Endothelial cell (in vitro differentiated cells): ENCODE results near the gene ARGFX. TPM values are rescaled to one million over a fixed set of nuclear protein-coding genes. Genes with fewer than 3 reads are reported as not detected.

Experiments used
- DNase-seq: peaks from one replicate; pipeline ENCODE4 v3.0.0; 2021; ENCODE audit warnings: low spot score
- H3K27ac Mint-ChIP-seq: one replicate; pipeline ENCODE4 v1.8.0; 2021; ENCODE audit warnings: mixed read lengths, inconsistent platforms; ENCODE audit not compliant: unreplicated experiment
- H3K27me3 Mint-ChIP-seq: one replicate; pipeline ENCODE4 v1.8.0; 2021; ENCODE audit warnings: mild to moderate bottlenecking, moderate library complexity, mixed read lengths, inconsistent platforms; ENCODE audit not compliant: unreplicated experiment
- H3K36me3 Mint-ChIP-seq: one replicate; pipeline ENCODE4 v1.8.0; 2021; ENCODE audit warnings: mild to moderate bottlenecking, low read depth, mixed read lengths, inconsistent platforms; ENCODE audit not compliant: unreplicated experiment
- H3K4me1 Mint-ChIP-seq: one replicate; pipeline ENCODE4 v1.8.0; 2021; ENCODE audit warnings: mild to moderate bottlenecking, mixed read lengths, inconsistent platforms; ENCODE audit not compliant: unreplicated experiment
- H3K4me3 Mint-ChIP-seq: one replicate; pipeline ENCODE4 v1.8.0; 2021; ENCODE audit warnings: mild to moderate bottlenecking, mixed read lengths, inconsistent platforms; ENCODE audit not compliant: unreplicated experiment
- H3K9me3 Mint-ChIP-seq: one replicate; pipeline ENCODE4 v1.8.0; 2021; ENCODE audit warnings: mixed read lengths, inconsistent platforms; ENCODE audit not compliant: unreplicated experiment
- total RNA-seq: library from RNA; stranded (reverse); fragmentation: NEBNext Ultra II Directional; extraction: Animal tissue kit (Norgen Biotek cat#: 25700); gene quantifications from one replicate; pipeline ENCODE4 v1.2.1, GENCODE V29; 2021; ENCODE audit not compliant: unreplicated experiment
- TF ChIP-seq, protein P1 (sequence below): fragments of 200-600 bp; sonication (generic); IDR thresholded peaks from one replicate; pipeline ENCODE4 v1.5.0; 2021; ENCODE audit warnings: antibody characterized with exemption; ENCODE audit not compliant: unreplicated experiment

Gene ARGFX
- total RNA-seq, 1 donor from 2014 or later: not detected

DNA sequence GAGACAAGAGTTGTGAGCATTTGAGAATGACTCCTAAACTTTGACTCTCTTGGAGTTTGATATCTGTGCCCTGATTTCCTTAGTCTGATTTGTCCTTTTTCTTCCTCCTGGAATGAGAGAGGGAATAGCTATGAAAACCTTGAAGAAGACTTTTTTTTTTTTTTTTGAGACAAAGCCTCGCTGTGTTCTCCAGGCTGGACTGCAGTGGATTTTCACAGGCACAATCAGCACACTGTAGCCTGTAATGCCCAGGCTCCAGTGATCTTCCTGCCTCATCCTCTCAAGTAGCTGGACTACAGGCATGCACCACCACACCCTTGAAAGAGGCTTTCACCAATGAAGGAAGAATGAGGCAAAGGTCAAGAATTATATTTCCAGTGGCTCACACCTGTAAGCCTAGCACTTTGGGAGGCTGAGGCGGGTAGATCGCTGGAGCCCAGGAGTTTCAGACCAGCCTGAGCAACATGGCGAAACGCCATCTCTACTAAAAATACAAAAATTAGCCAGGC is 10.3 kb upstream of the ARGFX start:
- no peak overlapping the region for H3K4me3 Mint-ChIP-seq
- peak overlapping the region; percentile 30 for H3K27ac Mint-ChIP-seq
- peaks cover 2% of the 10 kb centered on the region for H3K4me1 Mint-ChIP-seq
- DNase-seq: no peak
- no peaks in the 10 kb centered on the region for H3K36me3 Mint-ChIP-seq
- peaks cover 2% of the 10 kb centered on the region for H3K27me3 Mint-ChIP-seq
- TF ChIP-seq, protein P1, sequence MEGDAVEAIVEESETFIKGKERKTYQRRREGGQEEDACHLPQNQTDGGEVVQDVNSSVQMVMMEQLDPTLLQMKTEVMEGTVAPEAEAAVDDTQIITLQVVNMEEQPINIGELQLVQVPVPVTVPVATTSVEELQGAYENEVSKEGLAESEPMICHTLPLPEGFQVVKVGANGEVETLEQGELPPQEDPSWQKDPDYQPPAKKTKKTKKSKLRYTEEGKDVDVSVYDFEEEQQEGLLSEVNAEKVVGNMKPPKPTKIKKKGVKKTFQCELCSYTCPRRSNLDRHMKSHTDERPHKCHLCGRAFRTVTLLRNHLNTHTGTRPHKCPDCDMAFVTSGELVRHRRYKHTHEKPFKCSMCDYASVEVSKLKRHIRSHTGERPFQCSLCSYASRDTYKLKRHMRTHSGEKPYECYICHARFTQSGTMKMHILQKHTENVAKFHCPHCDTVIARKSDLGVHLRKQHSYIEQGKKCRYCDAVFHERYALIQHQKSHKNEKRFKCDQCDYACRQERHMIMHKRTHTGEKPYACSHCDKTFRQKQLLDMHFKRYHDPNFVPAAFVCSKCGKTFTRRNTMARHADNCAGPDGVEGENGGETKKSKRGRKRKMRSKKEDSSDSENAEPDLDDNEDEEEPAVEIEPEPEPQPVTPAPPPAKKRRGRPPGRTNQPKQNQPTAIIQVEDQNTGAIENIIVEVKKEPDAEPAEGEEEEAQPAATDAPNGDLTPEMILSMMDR: no peak
- H3K9me3 Mint-ChIP-seq: no peaks in the 10 kb centered on the region

DNA sequence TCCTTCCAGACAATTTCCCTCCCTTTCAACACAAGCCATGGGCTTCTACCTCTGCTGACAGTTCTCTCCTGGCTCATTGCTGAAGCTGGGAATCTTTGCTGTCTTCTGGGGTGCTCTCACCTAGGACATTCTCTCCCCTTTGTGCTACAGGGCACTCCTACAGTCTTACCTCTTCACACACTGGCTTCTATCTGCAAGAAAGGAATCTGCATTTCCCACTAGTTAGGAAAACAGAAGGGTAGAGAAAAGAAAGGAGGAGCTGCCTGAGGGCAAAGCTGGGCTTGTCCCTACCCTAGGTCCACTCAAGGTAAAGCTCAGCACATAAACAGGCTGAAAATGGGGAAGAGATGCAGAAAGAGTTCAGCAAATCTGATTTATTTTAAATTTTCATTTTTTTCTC is 5.6 kb upstream of the ARGFX start:
- DNase-seq: no peak
- Mint-ChIP-seq H3K27me3 (peaks cover 6% of the 10 kb centered on the region), H3K27ac (no peak overlapping the region), H3K36me3 (no peaks in the 10 kb centered on the region), H3K9me3 (no peaks in the 10 kb centered on the region), H3K4me3 (no peak overlapping the region), H3K4me1 (peaks cover 2% of the 10 kb centered on the region)
- TF ChIP-seq, protein P1: no peak

DNA sequence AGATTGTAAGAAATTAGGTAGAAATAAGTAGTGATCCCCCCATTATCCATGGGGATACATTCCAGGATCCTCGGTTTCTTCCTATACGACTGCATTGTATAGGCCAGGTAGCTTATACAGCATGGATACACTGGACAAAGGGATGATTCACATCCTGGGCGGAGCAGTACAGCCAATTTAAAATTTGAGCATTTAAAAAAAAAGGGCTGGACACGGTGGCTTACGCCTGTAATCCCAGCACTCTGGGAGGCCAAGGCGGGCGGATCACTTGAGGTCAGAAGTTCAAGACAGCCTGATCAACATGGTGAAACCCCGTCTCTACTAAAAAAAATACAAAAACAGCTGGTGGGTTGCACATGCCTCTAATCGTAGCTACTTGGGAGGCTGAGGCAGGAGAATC is 976 bp upstream of the ARGFX start:
- H3K27ac Mint-ChIP-seq: no peak overlapping the region
- H3K9me3 Mint-ChIP-seq: no peaks in the 10 kb centered on the region
- peaks cover 6% of the 10 kb centered on the region for H3K27me3 Mint-ChIP-seq
- peaks cover under 1% of the 10 kb centered on the region for H3K4me1 Mint-ChIP-seq
- H3K36me3 Mint-ChIP-seq: no peaks in the 10 kb centered on the region
- no peak overlapping the region for H3K4me3 Mint-ChIP-seq
- TF ChIP-seq, protein P1: no peak
- DNase-seq: no peak

DNA sequence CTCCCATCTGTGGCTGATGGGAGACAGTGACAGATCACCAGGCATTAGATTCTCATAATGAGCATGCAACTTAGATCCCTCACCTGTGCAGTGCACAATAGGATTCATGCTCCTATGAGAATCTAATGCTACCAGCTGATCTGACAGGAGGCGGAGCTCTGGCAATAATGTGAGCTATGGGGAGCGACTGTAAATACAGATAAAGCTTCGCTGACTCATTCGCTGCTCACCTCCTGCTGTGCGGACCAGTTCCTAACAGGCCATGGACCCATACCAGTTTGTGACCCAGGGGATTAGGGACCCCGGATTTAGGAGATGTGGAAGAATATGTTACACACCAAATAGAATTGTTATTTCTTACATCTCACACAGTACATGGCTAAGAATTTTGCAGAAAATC is 6.7 kb downstream of the ARGFX start:
- H3K4me3 Mint-ChIP-seq: no peak overlapping the region
- TF ChIP-seq, protein P1: no peak
- no peaks in the 10 kb centered on the region for H3K36me3 Mint-ChIP-seq
- no peak for DNase-seq
- no peaks in the 10 kb centered on the region for H3K27me3 Mint-ChIP-seq
- no peaks in the 10 kb centered on the region for H3K9me3 Mint-ChIP-seq
- H3K4me1 Mint-ChIP-seq: no peaks in the 10 kb centered on the region
- no peak overlapping the region for H3K27ac Mint-ChIP-seq

DNA sequence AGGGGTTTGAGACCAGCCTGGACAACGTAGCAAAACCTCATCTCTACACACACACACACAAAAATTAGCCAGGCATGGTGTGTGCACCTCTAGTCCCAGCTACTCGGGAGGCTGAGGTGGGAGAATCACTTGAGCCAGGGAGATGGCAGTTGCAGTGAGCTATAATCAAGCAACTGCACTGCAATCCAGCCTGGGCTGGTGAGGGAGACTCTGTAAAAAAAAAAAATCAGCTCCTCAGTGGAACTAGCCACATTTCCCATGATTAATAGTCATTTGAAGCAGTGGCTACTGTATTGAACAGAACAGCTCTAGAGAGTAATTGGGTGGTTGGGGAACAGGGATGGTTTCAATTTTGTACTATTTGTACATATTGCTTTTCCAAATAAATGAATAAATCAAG is 13.9 kb downstream of the ARGFX start:
- Mint-ChIP-seq H3K36me3 (no peaks in the 10 kb centered on the region), H3K27me3 (no peaks in the 10 kb centered on the region), H3K4me3 (no peak overlapping the region), H3K9me3 (no peaks in the 10 kb centered on the region), H3K27ac (no peak overlapping the region), H3K4me1 (no peaks in the 10 kb centered on the region)
- DNase-seq: no peak
- TF ChIP-seq, protein P1: no peak
